HepG2 (cell line): ENCODE measurements around the gene PRR33. TPM values are rescaled to one million over a fixed set of nuclear protein-coding genes. Genes with fewer than 3 reads are reported as not detected.

Experiments used
- ATAC-seq: fragments of 200-7000 bp; cut with Tn5 transposase; 3 replicates; pipeline ENCODE4 v1.9.1; 2020; ENCODE audit warnings: mild to moderate bottlenecking, moderate library complexity
- BruUV-seq: library from RNA; stranded (reverse); fragments of 400-500 nt; replicated peaks from 2 replicates; lab custom pipeline; 2021; lab: Mats Ljungman, UMichigan
- CTCF ChIA-PET: fragments of 300-600 bp; formaldehyde crosslinking; extraction: SDS; loops from one replicate; lab custom pipeline; 2021; ENCODE audit warnings: low total read pairs, inconsistent platforms, low intra/inter-chr PET ratio; lab: Yijun Ruan, JAX
- POLR2A ChIA-PET: fragments of 350-600 bp; sonication (Branson Sonifier 250); formaldehyde crosslinking; loops from one replicate; lab custom pipeline; 2020; ENCODE audit warnings: antibody characterized with exemption, inconsistent platforms; lab: Yijun Ruan, JAX
- DNase-seq: peaks from one replicate; pipeline ENCODE4 v3.0.0-alpha.2; 2015; ENCODE audit warnings: low spot score
- FAIRE-seq: peaks from 3 replicates; lab custom pipeline; 2011; peaks lifted over from hg19 to GRCh38; lab: Jason Lieb, UNC
- H2AFZ ChIP-seq: one replicate; pipeline ENCODE4 v1.6.1; 2011; ENCODE audit warnings: low read length, inconsistent platforms
- H3K27ac ChIP-seq: fragments of 300-600 bp; 3 replicates; pipeline ENCODE4 v1.8.0; 2011; ENCODE audit warnings: mixed run types, mild to moderate bottlenecking, mixed read lengths, low read length, inconsistent platforms; ENCODE audit not compliant: insufficient read depth; ENCODE audit errors: extremely low read length
- H3K27me3 ChIP-seq, 2 experiments: fragments of 200-600 bp in 1 of 2; 2 replicates in 1 of 2; 3 replicates in 1 of 2; pipeline versions ENCODE4 v1.6.0 to v1.8.0; 2011; ENCODE audit warnings: low read length in 2 of 2, mild to moderate bottlenecking in 2 of 2, moderate library complexity in 2 of 2, inconsistent platforms in 1 of 2; ENCODE audit not compliant: insufficient read depth in 2 of 2, control insufficient read depth in 1 of 2
- H3K36me3 ChIP-seq, 2 experiments: fragments of 200-600 bp in 1 of 2; replicated peaks in 1 of 2; 2 replicates in 1 of 2; 3 replicates in 1 of 2; pipeline versions ENCODE4 v1.5.1 to v1.8.0; 2011; ENCODE audit warnings: low read length in 2 of 2, inconsistent platforms in 1 of 2; ENCODE audit not compliant: insufficient read depth in 2 of 2, control insufficient read depth in 1 of 2
- H3K4me1 ChIP-seq: 2 replicates; pipeline ENCODE4 v1.5.1; 2012; ENCODE audit warnings: low read length, inconsistent platforms; ENCODE audit not compliant: insufficient read depth
- H3K4me2 ChIP-seq: 2 replicates; pipeline ENCODE4 v1.6.0; 2011; ENCODE audit warnings: low read depth, low read length, inconsistent platforms
- H3K4me3 ChIP-seq, 3 experiments: fragments of 200-600 bp in 1 of 3; sonication (generic), shearing (Covaris generic) in 1 of 3; replicated peaks in 1 of 3; 2 replicates each; pipeline ENCODE4 v1.5.1; 2011 to 2016; ENCODE audit warnings: low read length in 3 of 3, inconsistent platforms in 2 of 3, low read depth in 2 of 3, mild to moderate bottlenecking in 2 of 3, control low read depth in 1 of 3, mixed read lengths in 1 of 3; ENCODE audit not compliant: insufficient read depth in 1 of 3
- H3K79me2 ChIP-seq: one replicate; pipeline ENCODE4 v1.6.1; 2011; ENCODE audit warnings: low read length, inconsistent platforms; ENCODE audit not compliant: insufficient read depth
- H3K9ac ChIP-seq: 2 replicates; pipeline ENCODE4 v1.6.0; 2011; ENCODE audit warnings: mild to moderate bottlenecking, low read depth, low read length, inconsistent platforms; ENCODE audit not compliant: insufficient read depth
- H3K9me3 ChIP-seq: 2 replicates; pipeline ENCODE4 v1.5.1; 2012; ENCODE audit warnings: mild to moderate bottlenecking, low read length
- H4K20me1 ChIP-seq: 2 replicates; pipeline ENCODE4 v1.6.0; 2011; ENCODE audit warnings: inconsistent platforms, mild to moderate bottlenecking, low read length, moderate library complexity; ENCODE audit not compliant: insufficient read depth
- MTERF4 ChIP-seq: sonication (generic); formaldehyde crosslinking; IDR thresholded peaks from 2 replicates; pipeline ENCODE4 v1.8.0; 2023; ENCODE audit warnings: mild to moderate bottlenecking, missing genetic modification reagents
- NCOA5 ChIP-seq: sonication (generic); formaldehyde crosslinking; IDR thresholded peaks from 2 replicates; pipeline ENCODE4 v1.4.0; 2020; ENCODE audit warnings: missing genetic modification reagents
- NFE2 ChIP-seq: sonication (generic); formaldehyde crosslinking; IDR thresholded peaks from 2 replicates; pipeline ENCODE4 v1.4.0; 2020; ENCODE audit warnings: missing genetic modification reagents
- POLR2AphosphoS2 ChIP-seq: IDR thresholded peaks from 2 replicates; pipeline ENCODE4 v1.6.1; 2011; ENCODE audit warnings: low read depth, low read length, improper control_type of control experiment
- REST ChIP-seq, 2 experiments: IDR thresholded peaks; 2 replicates each; pipeline ENCODE4 v1.6.1; 2011 to 2012; ENCODE audit warnings: low read length in 2 of 2, borderline replicate concordance in 1 of 2, low read depth in 1 of 2, mild to moderate bottlenecking in 1 of 2, moderate library complexity in 1 of 2
- ZFP82 ChIP-seq: sonication (generic); formaldehyde crosslinking; IDR thresholded peaks from 2 replicates; pipeline ENCODE4 v1.5.1; 2020; ENCODE audit warnings: mild to moderate bottlenecking, missing genetic modification reagents, borderline replicate concordance
- ZNF234 ChIP-seq: sonication (generic); formaldehyde crosslinking; conservative IDR thresholded peaks from 2 replicates; pipeline ENCODE4 v1.5.1; 2020; ENCODE audit warnings: mild to moderate bottlenecking, missing genetic modification reagents
- ZNF30 ChIP-seq: sonication (generic); formaldehyde crosslinking; IDR thresholded peaks from 2 replicates; pipeline ENCODE4 v1.5.0; 2020; ENCODE audit warnings: mild to moderate bottlenecking, missing genetic modification reagents
- ZNF7 ChIP-seq: IDR thresholded peaks from 2 replicates; pipeline ENCODE4 v1.6.1; 2016; ENCODE audit warnings: missing biosample characterization, missing genetic modification reagents
- WGBS: methylation state at CpG from one replicate; pipeline ENCODE4 v1.1.6; 2017; ENCODE audit warnings: low lambda C conversion rate; 5-methylcytosine and 5-hydroxymethylcytosine counted together
- in situ Hi-C: cut with HindIII; loops from 2 replicates; pipeline ENCODE4 v1.10.0; 2017; ENCODE audit warnings: low pct_unique_long_range_greater_than_20kb; ENCODE audit not compliant: extremely low pct_ligation_motif_present
- intact Hi-C: fragments of 100-400 bp; cut with micrococcal nuclease; formaldehyde crosslinking; loops from one replicate; pipeline ENCODE4 v1.10.0; 2022; ENCODE audit not compliant: unreplicated experiment
- polyA plus RNA-seq, 8 experiments: library from polyadenylated mRNA; depleted of rRNA in 3 of 8; stranded (reverse) in 7 of 8; unstranded in 1 of 8; fragments of >200 nt; fragmentation: Illumina TruSeq in 4 of 8; extraction: Trizol in 4 of 8; gene quantifications; 2 replicates each; pipeline versions ENCODE4 v1.2.1 to v1.2.3, GENCODE V29; 2011 to 2016; ENCODE audit warnings: low read depth in 4 of 8, missing spikeins in 1 of 8, mixed read lengths in 1 of 8; ENCODE audit not compliant: insufficient read depth in 1 of 8
- total RNA-seq, 5 experiments: library from RNA; depleted of rRNA; stranded (reverse); fragments of >200 nt; fragmentation: Illumina TruSeq; extraction: Trizol; gene quantifications; 2 replicates each; pipeline ENCODE4 v1.2.3, GENCODE V29; 2016; ENCODE audit warnings: low read depth in 1 of 5

PRR33 gene
- total and polyA plus RNA-seq, 2 of the 13 experiments (the other 11 are each of a cell fraction or from before 2014, with no cell fraction given), result not detected

- no peak overlapping the region for H3K4me3 ChIP-seq
- TF ChIP-seq ZNF30 (CRISPR knock-in tag), result no peak
- TF ChIP-seq MTERF4 (CRISPR knock-in tag), result no peak
- TF ChIP-seq ZFP82 (CRISPR knock-in tag), result no peak
- TF ChIP-seq ZNF7 (CRISPR knock-in tag), result no peak
- TF ChIP-seq REST (IDR thresholded peaks at IDR 0.05; ENCODE audit: borderline replicate concordance in 1 of 2, low read depth in 1 of 2, low read length in 2 of 2), result no peak
- TF ChIP-seq POLR2AphosphoS2, result no peak
- TF ChIP-seq ZNF234 (CRISPR knock-in tag), result no peak
- TF ChIP-seq NFE2 (CRISPR knock-in tag), result no peak
- no peak for TF ChIP-seq NCOA5
- BruUV-seq, result no TSS peak
- no peaks in the 10 kb centered on the region for H3K36me3 ChIP-seq
- intact Hi-C loops, result loop anchor here (1.0 kb wide), 1 partner anchor 27 kb away; no protein-coding TSS in a partner anchor
- ChIA-PET POLR2A (no interaction called here), CTCF (no interaction called here)
- no peak for FAIRE-seq
- no peak overlapping the region for H3K27ac ChIP-seq
- peaks cover 15 to 55% of the 10 kb centered on the region in 2 experiments for H3K27me3 ChIP-seq
- H4K20me1 ChIP-seq, result no peaks in the 10 kb centered on the region
- in situ Hi-C loops, result no loop called here
- no peak overlapping the region for H3K9ac ChIP-seq
- no peaks in the 10 kb centered on the region for H3K79me2 ChIP-seq
- DNase-seq, result no peak
- no peaks in the 10 kb centered on the region for H3K9me3 ChIP-seq
- 0% methylated on average over 1 of the region's 33 CpGs for whole genome bisulfite sequencing
- ATAC-seq, result no peak
- H3K4me2 ChIP-seq, result no peak overlapping the region
- H2AFZ ChIP-seq, result no peak overlapping the region
- H3K4me1 ChIP-seq, result no peaks in the 10 kb centered on the region
Observed at GRCh38 chr11:1889941-1890855, 1.5 kb downstream of the PRR33 start.
